GM12875 (cell line): ENCODE measurements around the gene BCAR3.
"Not testable (repeated sequence)": the region's sequence is repeated elsewhere in the genome, so short reads cannot be mapped to it uniquely, and the experiment has no call there.

Source experiments
- H3K4me3 ChIP-seq: one replicate; pipeline ENCODE4 v1.5.1; 2011; ENCODE audit warnings: low read depth, low read length, control low read depth
- CTCF ChIP-seq: IDR thresholded peaks from 2 replicates; pipeline ENCODE4 v1.5.1; 2011; ENCODE audit warnings: low read depth, mild to moderate bottlenecking, control low read depth, inconsistent platforms, low read length, moderate library complexity, borderline replicate concordance; ENCODE audit not compliant: insufficient read depth

The BCAR3 gene

GRCh38 chr1:93652323-93652949 is 29.2 kb downstream of the BCAR3 start:
- no peak overlapping the region for H3K4me3 ChIP-seq
- no peak for TF ChIP-seq CTCF

DNA sequence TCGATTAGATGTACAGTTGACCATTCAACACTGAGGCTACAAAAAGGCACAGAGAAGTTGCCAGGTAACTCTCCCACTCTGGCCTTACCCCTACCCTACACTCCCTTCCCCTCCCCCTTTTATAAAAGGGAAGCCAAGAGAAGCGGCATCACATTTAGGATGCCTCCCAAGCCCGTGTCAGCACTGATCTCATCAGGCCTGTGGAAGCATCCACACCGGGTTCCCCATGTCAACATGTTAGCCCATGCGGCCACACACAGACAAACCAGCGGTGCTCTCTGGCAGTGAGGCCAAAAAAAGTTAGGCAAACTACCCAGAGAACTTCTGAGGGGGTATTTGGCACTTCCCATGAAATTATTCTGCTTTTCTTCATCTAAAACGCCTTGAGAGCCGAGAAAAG is 29.9 kb downstream of the BCAR3 start:
- H3K4me3 ChIP-seq: no peak overlapping the region
- no peak for TF ChIP-seq CTCF

DNA sequence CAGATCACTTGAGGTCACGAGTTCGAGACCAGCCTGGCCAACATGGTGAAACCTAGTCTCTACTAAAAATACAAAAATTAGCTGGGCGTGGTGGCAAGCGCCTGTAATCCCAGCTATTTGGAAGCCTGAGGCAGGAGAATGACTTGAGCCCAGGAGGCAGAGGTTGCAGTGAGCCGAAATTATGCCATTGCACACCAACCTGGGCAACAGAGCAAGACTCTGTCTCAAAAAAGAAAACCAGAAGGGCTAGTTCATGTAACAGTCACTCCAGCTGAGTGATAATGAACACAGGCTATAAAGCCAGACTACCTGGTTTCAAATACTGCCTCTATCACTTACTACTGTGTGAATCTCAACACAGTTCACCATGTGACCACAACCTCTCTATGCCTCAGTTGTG is 31.5 kb downstream of the BCAR3 start:
- H3K4me3 ChIP-seq: not testable (repeated sequence)

GRCh38 chr1:93649231-93649630 is 32.4 kb downstream of the BCAR3 start:
- no peak for TF ChIP-seq CTCF
- no peak overlapping the region for H3K4me3 ChIP-seq

- no peak overlapping the region for H3K4me3 ChIP-seq
- TF ChIP-seq CTCF: no peak
Measured at GRCh38 chr1:93648656-93649055, 33.0 kb downstream of the BCAR3 start.

DNA sequence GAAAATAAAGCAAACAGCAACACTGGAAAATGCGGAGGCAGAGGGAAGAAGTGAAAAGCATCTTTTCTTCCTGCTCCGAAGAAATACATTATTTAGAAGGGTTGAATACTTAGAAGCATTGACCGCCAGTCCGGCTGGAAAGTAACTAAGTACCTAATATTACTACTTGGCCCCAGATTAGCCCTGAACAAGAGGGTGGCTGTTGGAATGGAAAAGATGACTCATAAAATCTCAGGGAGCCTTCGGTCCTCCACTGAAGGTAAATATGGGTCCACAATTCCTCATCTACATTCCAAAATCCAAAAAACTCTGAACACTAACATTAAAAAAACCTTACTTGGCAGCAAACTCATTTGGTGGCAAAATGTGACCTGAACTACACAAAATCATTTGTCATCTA is 40.1 kb downstream of the BCAR3 start:
- H3K4me3 ChIP-seq: no peak overlapping the region
- TF ChIP-seq CTCF: no peak

- TF ChIP-seq CTCF: no peak
Measured at GRCh38 chr1:93640656-93641440, 40.8 kb downstream of the BCAR3 start.

More at GRCh38 chr1:93640656-93641440, 40.8 kb downstream of the BCAR3 start:
- no peak overlapping the region for H3K4me3 ChIP-seq
